HG03196 (cell line): ENCODE results near the gene CD6.
"Not testable (repeated sequence)": the region's sequence is repeated elsewhere in the genome, so short reads cannot be mapped to it uniquely, and the experiment has no call there.

Source experiments
- ATAC-seq: cut with Tn5 transposase; IDR thresholded peaks from one replicate; pipeline ENCODE4 v1.9.1; 2021; ENCODE audit not compliant: unreplicated experiment

The CD6 gene

GRCh38 chr11:61049859-61050258, 78.4 kb downstream of the CD6 start:
- no peak for ATAC-seq

- ATAC-seq: no peak
These were observed 80.9 kb downstream of the CD6 start for GRCh38 chr11:61052182-61052972.

GRCh38 chr11:61053191-61053590, 81.7 kb downstream of the CD6 start:
- ATAC-seq: no peak

- no peak for ATAC-seq
These were observed 83.0 kb downstream of the CD6 start for GRCh38 chr11:61054513-61054912.

- ATAC-seq: no peak
These were observed 83.6 kb downstream of the CD6 start for GRCh38 chr11:61054927-61055562.

- ATAC-seq: no peak
These were observed 84.3 kb downstream of the CD6 start for GRCh38 chr11:61055776-61056175.

GRCh38 chr11:61056571-61056970, 85.1 kb downstream of the CD6 start:
- ATAC-seq: no peak

- no peak for ATAC-seq
These were observed 85.5 kb downstream of the CD6 start for GRCh38 chr11:61056981-61057380.

- no peak for ATAC-seq
These were observed 86.1 kb downstream of the CD6 start for GRCh38 chr11:61057615-61058014.

- no peak for ATAC-seq
These were observed 87.2 kb downstream of the CD6 start for GRCh38 chr11:61058583-61059259.

- no peak for ATAC-seq
These were observed 87.8 kb downstream of the CD6 start for GRCh38 chr11:61059260-61059752.

GRCh38 chr11:61061081-61061826, 89.8 kb downstream of the CD6 start:
- ATAC-seq: peak; percentile 83

GRCh38 chr11:61062181-61062930, 90.9 kb downstream of the CD6 start:
- ATAC-seq: no peak

- ATAC-seq: not testable (repeated sequence)
These were observed 93.8 kb downstream of the CD6 start for GRCh38 chr11:61065236-61065635.

- ATAC-seq: no peak
These were observed 94.6 kb downstream of the CD6 start for GRCh38 chr11:61065955-61066638.

GRCh38 chr11:61066645-61067044, 95.2 kb downstream of the CD6 start:
- no peak for ATAC-seq

- ATAC-seq: no peak
These were observed 96.4 kb downstream of the CD6 start for GRCh38 chr11:61067782-61068446.

GRCh38 chr11:61068581-61068980, 97.1 kb downstream of the CD6 start:
- ATAC-seq: no peak

- ATAC-seq: no peak
These were observed 97.9 kb downstream of the CD6 start for GRCh38 chr11:61069427-61069826.
